Peyer's patch (tissue), 4 donors: ENCODE measurements around the gene PTGES. TPM values are rescaled to one million over a fixed set of nuclear protein-coding genes. Genes with fewer than 3 reads are reported as not detected.
A peak's percentile ranks its signal among the peaks of the same experiment; 100 is the strongest.
"Not testable (repeated sequence)": the region's sequence is repeated elsewhere in the genome, so short reads cannot be mapped to it uniquely, and the experiment has no call there.

Experiments used
- DNase-seq, 3 donors: peaks; one replicate each; pipeline ENCODE4 v3.0.0-alpha.2; 2017 to 2019
- H3K27ac ChIP-seq, 4 donors: fragments of 200-600 bp; sonication (generic); one replicate each; pipeline ENCODE4 v1.5.1; 2016 to 2019
- H3K27me3 ChIP-seq, 2 donors: fragments of 200-600 bp; sonication (generic); one replicate each; pipeline ENCODE4 v1.5.1; 2019
- H3K36me3 ChIP-seq, 3 donors: fragments of 200-600 bp; sonication (generic); one replicate each; pipeline ENCODE4 v1.5.1; 2016 to 2019
- H3K4me1 ChIP-seq, 4 donors: fragments of 200-600 bp; sonication (generic); one replicate each; pipeline ENCODE4 v1.5.1; 2016 to 2019
- H3K4me3 ChIP-seq, 4 donors: fragments of 200-600 bp; sonication (generic); 1 replicate in 3 of 4; 2 replicates in 1 of 4; pipeline ENCODE4 v1.5.1; 2016 to 2019; ENCODE audit warnings: mild to moderate bottlenecking in 1 of 4
- H3K9me3 ChIP-seq, 4 donors: fragments of 200-600 bp; sonication (generic); one replicate each; pipeline ENCODE4 v1.5.1; 2016 to 2019; ENCODE audit warnings: mild to moderate bottlenecking in 1 of 4
- POLR2A ChIP-seq, 2 donors: fragments of 450-650 bp; IDR thresholded peaks; one replicate each; pipeline ENCODE4 v1.5.1; 2017; ENCODE audit warnings: antibody characterized with exemption in 2 of 2, mild to moderate bottlenecking in 2 of 2, moderate library complexity in 2 of 2
- total RNA-seq, 4 donors: library from RNA; depleted of rRNA; stranded (reverse); fragments of >200 nt; gene quantifications; one replicate each; pipeline ENCODE4 v1.1.0, GENCODE V29; 2016
- TF ChIP-seq, protein P1 (sequence below), 6 experiments: fragments of 450-650 bp in 4 of 6; fragments of 200-600 bp in 2 of 6; sonication (generic) in 1 of 6; IDR thresholded peaks; one replicate each; pipeline ENCODE4 v1.5.1; 2017 to 2019; ENCODE audit warnings: antibody characterized with exemption in 6 of 6, mild to moderate bottlenecking in 3 of 6, moderate library complexity in 1 of 6

PTGES gene
- total RNA-seq, 4 donors from 2014 or later = 1.8 to 8.7 (median 6.8) TPM

DNA sequence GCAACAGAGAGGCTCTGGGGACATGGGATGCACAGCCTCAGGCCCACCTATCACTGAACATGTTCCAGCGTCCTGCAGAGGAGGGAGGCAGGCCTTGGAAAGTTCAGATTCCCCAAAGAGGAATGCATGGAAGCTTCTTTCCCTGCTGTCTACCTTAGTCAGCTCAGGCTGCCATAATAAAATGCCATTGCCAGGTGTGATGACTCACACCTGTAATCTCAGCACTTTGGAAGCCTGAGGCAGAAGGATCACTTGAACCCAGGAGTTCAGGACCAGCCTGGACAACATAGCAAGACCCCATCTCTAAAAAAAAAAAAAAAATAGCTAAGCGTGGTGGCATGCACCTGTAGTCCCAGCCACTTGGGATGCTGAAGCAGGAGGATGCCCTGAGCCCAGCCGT is 25.6 kb upstream of the PTGES start:
- Histone ChIP-seq H3K4me1 (peaks cover 0 to 17% (median 0%) of the 10 kb centered on the region in 4 donors), H3K27me3 (no peaks in the 10 kb centered on the region), H3K4me3 (no peak overlapping the region), H3K36me3 (no peaks in the 10 kb centered on the region), H3K27ac (no peak overlapping the region), H3K9me3 (no peaks in the 10 kb centered on the region)
- DNase-seq = no peak
- TF ChIP-seq POLR2A (IDR thresholded peaks at IDR 0.05) = no peak
- TF ChIP-seq, protein P1, sequence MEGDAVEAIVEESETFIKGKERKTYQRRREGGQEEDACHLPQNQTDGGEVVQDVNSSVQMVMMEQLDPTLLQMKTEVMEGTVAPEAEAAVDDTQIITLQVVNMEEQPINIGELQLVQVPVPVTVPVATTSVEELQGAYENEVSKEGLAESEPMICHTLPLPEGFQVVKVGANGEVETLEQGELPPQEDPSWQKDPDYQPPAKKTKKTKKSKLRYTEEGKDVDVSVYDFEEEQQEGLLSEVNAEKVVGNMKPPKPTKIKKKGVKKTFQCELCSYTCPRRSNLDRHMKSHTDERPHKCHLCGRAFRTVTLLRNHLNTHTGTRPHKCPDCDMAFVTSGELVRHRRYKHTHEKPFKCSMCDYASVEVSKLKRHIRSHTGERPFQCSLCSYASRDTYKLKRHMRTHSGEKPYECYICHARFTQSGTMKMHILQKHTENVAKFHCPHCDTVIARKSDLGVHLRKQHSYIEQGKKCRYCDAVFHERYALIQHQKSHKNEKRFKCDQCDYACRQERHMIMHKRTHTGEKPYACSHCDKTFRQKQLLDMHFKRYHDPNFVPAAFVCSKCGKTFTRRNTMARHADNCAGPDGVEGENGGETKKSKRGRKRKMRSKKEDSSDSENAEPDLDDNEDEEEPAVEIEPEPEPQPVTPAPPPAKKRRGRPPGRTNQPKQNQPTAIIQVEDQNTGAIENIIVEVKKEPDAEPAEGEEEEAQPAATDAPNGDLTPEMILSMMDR (IDR thresholded peaks at IDR 0.05) = no peak

DNA sequence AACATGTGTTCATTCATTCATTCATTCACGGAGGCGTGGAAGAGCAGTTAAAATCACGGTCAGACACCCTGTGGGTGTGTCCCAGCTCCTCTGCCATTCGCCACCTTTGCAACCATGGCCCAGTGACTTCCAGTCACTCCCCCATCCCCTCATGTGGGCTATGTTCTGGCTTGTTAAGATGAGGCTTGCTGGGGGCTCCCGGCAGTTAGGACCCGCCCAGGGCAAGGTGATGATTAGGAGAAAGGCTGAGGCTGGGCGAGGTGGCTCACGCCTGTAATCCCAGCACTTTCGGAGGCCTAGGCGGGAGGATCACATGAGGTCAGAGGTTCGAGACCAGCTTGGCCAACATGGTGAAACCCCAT is 24.9 kb upstream of the PTGES start:
- no peak for TF ChIP-seq POLR2A (IDR thresholded peaks at IDR 0.05)
- TF ChIP-seq, protein P1 (IDR thresholded peaks at IDR 0.05) = no peak
- Histone ChIP-seq H3K9me3 (no peaks in the 10 kb centered on the region), H3K27ac (peak overlapping the region; percentile 35 to 80 (median 68))

DNA sequence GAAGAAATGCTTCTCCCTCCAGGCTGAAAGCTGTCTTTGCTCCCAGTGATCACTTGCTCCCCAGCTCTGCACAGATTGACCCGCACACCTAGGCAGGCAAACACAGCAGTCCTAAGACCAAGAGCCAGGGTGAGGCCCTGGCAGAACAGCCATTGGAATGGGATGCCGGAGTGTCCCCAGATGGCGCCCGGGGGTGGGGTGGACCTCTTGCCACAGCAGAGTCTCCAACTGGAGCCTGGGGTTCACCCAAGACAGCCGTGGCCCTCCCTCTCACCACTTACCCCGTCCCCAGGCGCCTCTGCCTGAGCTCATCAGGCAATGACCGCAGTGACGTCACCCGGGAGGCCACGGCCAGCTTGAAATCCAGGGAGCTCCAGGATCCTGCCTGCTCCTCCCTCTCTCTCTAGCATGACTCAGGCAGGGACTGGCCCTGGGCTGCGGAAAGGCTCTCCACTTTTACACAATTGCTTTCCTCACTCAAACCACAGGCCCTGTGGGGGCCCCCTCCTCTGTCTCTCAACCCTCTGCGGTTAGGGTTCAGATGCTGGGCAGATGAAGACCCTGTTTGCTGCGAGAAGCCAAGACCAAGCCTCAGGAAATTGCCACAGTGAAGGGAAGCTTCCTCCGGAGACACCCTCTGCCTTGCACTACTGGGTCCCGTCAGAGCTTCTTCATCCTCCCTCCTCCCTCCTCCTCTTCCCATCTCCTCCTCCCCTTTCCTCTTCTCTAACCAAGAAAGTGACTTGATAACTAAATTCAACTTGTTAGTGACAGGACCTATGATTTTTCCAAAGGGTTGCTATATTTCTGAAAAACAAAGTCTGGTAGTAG is 24.3 kb upstream of the PTGES start:
- Histone ChIP-seq H3K27me3 (no peaks in the 10 kb centered on the region), H3K4me3 (no peak overlapping the region), H3K9me3 (no peaks in the 10 kb centered on the region), H3K4me1 (peaks cover 0 to 17% (median 0%) of the 10 kb centered on the region in 4 donors), H3K27ac (peak overlapping the region; percentile 61 to 80 (median 68)), H3K36me3 (no peaks in the 10 kb centered on the region)
- TF ChIP-seq, protein P1 (IDR thresholded peaks at IDR 0.05) = no peak
- DNase-seq = peak; percentile 59 to 90 (median 75)

More for the DNA sequence above, 24.9 kb upstream of the PTGES start:
- Histone ChIP-seq H3K36me3 (no peaks in the 10 kb centered on the region), H3K27me3 (no peaks in the 10 kb centered on the region), H3K4me3 (no peak overlapping the region), H3K4me1 (peaks cover 0 to 17% (median 0%) of the 10 kb centered on the region in 4 donors)
- DNase-seq = no peak

DNA sequence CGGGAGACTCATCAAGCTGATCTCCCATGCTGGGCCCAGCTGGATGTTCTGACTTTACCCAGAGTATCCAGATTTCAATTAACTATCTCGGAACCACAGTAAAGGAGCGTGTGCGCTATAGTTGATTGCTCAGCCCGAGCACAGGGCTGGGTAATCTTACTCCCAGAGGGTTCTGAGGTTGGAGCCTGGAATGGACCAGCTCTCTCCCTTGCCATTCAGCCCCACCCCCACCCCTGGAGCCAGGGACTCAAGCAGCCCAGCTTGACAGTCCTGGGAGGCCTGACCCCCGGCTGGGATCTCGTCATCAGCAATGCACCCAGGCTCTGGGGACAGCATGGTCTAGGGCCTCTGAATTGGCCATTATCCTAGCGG is 23.7 kb upstream of the PTGES start:
- Histone ChIP-seq H3K27ac (peak overlapping the region; percentile 61 to 80 (median 68)), H3K4me1 (peaks cover 0 to 17% (median 0%) of the 10 kb centered on the region in 4 donors), H3K27me3 (no peaks in the 10 kb centered on the region), H3K36me3 (no peaks in the 10 kb centered on the region), H3K9me3 (no peaks in the 10 kb centered on the region), H3K4me3 (no peak overlapping the region)
- no peak for DNase-seq
- no peak for TF ChIP-seq POLR2A (IDR thresholded peaks at IDR 0.05)
- TF ChIP-seq, protein P1 (IDR thresholded peaks at IDR 0.05) = no peak

DNA sequence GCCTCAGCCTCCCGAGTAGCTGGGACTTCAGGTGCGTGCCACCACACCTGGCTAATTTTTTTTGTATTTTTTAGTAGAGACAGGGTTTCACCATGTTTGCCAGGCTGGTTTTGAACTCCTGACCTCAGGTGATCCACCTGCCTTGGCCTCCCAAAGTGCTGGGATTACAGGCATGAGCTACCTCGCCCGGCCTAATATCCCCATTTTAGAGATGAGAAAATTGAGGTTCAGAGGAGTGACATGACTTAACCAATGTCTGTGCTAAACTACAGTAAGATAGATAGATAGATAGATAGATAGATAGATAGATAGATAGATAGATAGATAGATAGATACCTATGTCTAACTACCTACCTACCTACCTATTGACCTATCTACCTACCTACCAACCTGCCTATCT is 23.3 kb upstream of the PTGES start:
- not testable (repeated sequence) for H3K4me3 ChIP-seq, H3K27me3 ChIP-seq, H3K36me3 ChIP-seq, DNase-seq, H3K9me3 ChIP-seq
- H3K27ac ChIP-seq = peak overlapping the region in 1 of 4 donors; percentile 73
- peaks cover 0 to 17% (median 0%) of the 10 kb centered on the region in 4 donors for H3K4me1 ChIP-seq

DNA sequence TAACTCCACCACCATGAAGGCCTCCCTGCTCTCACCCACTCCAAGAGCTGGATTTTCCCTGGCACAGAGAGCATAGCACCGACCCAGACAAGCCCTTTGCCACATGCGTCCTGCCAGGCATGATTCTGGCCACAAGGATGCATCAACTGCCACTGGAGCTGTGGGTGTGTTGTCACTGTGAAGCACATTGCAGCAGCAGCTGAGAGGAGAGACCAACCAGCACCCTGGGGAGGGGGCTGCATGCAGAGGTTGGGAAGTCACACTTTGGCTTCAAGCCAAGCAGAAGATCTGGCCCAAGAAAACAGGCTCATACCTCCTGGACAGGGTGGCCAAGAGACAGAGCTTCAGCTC is 22.6 kb upstream of the PTGES start:
- no peak for DNase-seq
- H3K9me3 ChIP-seq = no peaks in the 10 kb centered on the region
- no peaks in the 10 kb centered on the region for H3K27me3 ChIP-seq
- H3K36me3 ChIP-seq = no peaks in the 10 kb centered on the region
- peaks cover 0 to 17% (median 0%) of the 10 kb centered on the region in 4 donors for H3K4me1 ChIP-seq
- no peak overlapping the region for H3K27ac ChIP-seq
- no peak overlapping the region for H3K4me3 ChIP-seq
- TF ChIP-seq POLR2A (IDR thresholded peaks at IDR 0.05) = no peak
- TF ChIP-seq, protein P1 (IDR thresholded peaks at IDR 0.05) = no peak
